ENCODE data around the gene PTCD2.

GRCh38 chr5:72295539-72295938 lies 24.6 kb upstream of the PTCD2 start:
- TF ChIP-seq TAF1 (IDR thresholded peaks at IDR 0.05; ENCODE audit: borderline replicate concordance, insufficient read depth, low read length) (no peak), SIN3A (IDR thresholded peaks at IDR 0.05; ENCODE audit: borderline replicate concordance, insufficient read depth, low read length) (no peak), POLR2AphosphoS5 (IDR thresholded peaks at IDR 0.05; ENCODE audit: low read depth, low read length) (no peak), FOXP2 (optimal IDR thresholded peaks at IDR 0.05; ENCODE audit: borderline replicate concordance, extremely low read depth, extremely low read length, insufficient read depth) (no peak)
